T-helper 2 cell treated with Interferon-gamma antibody and Interleukin-4, amounts not matched to agents 5 μg/mL and 100 μg/mL, for 36 hours (primary cell): Measurements from ENCODE around the gene CAPRIN1.
A peak's percentile ranks its signal among the peaks of the same experiment; 100 is the strongest.

ENCODE experiments used
- DNase-seq: peaks from one replicate; pipeline ENCODE4 v3.0.0; 2021; ENCODE audit warnings: low spot score
- H3K27ac Mint-ChIP-seq: one replicate; pipeline ENCODE4 v1.8.0; 2021; ENCODE audit warnings: mild to moderate bottlenecking, mixed read lengths
- H3K27me3 Mint-ChIP-seq: one replicate; pipeline ENCODE4 v1.8.0; 2021; ENCODE audit warnings: low read depth, mixed read lengths
- H3K36me3 Mint-ChIP-seq: one replicate; pipeline ENCODE4 v1.8.0; 2021; ENCODE audit warnings: low read depth, mixed read lengths
- H3K4me1 Mint-ChIP-seq: one replicate; pipeline ENCODE4 v1.8.0; 2021; ENCODE audit warnings: low read depth, mixed read lengths
- H3K4me3 Mint-ChIP-seq: one replicate; pipeline ENCODE4 v1.8.0; 2022; ENCODE audit warnings: mild to moderate bottlenecking, moderate library complexity, mixed read lengths
- H3K9me3 Mint-ChIP-seq: one replicate; pipeline ENCODE4 v1.8.0; 2021; ENCODE audit warnings: mixed read lengths

CAPRIN1 gene

GRCh38 chr11:34126959-34127848 lies 75.7 kb downstream of the CAPRIN1 start:
- Mint-ChIP-seq H3K4me3 (no peak overlapping the region), H3K36me3 (peaks cover 57% of the 10 kb centered on the region), H3K9me3 (no peaks in the 10 kb centered on the region), H3K27me3 (no peaks in the 10 kb centered on the region), H3K4me1 (no peaks in the 10 kb centered on the region), H3K27ac (no peak overlapping the region)
- DNase-seq = no peak

GRCh38 chr11:34128824-34129223 lies 77.3 kb downstream of the CAPRIN1 start:
- no peak for DNase-seq
- H3K27ac Mint-ChIP-seq = no peak overlapping the region
- no peak overlapping the region for H3K4me3 Mint-ChIP-seq
- peaks cover 57% of the 10 kb centered on the region for H3K36me3 Mint-ChIP-seq
- no peaks in the 10 kb centered on the region for H3K9me3 Mint-ChIP-seq
- H3K4me1 Mint-ChIP-seq = no peaks in the 10 kb centered on the region
- H3K27me3 Mint-ChIP-seq = no peaks in the 10 kb centered on the region

GRCh38 chr11:34132261-34132965 lies 80.9 kb downstream of the CAPRIN1 start:
- Mint-ChIP-seq H3K36me3 (peaks cover 57% of the 10 kb centered on the region), H3K27me3 (no peaks in the 10 kb centered on the region), H3K4me1 (peaks cover 3% of the 10 kb centered on the region), H3K9me3 (no peaks in the 10 kb centered on the region), H3K4me3 (no peak overlapping the region), H3K27ac (no peak overlapping the region)
- DNase-seq = no peak

- Mint-ChIP-seq H3K36me3 (peaks cover 62% of the 10 kb centered on the region), H3K27me3 (no peaks in the 10 kb centered on the region), H3K9me3 (no peaks in the 10 kb centered on the region)
These were observed 83.2 kb downstream of the CAPRIN1 start for GRCh38 chr11:34134765-34135164.

GRCh38 chr11:34135439-34135838 lies 83.9 kb downstream of the CAPRIN1 start:
- Mint-ChIP-seq H3K4me3 (no peak overlapping the region), H3K36me3 (peaks cover 66% of the 10 kb centered on the region), H3K4me1 (peaks cover 3% of the 10 kb centered on the region), H3K27me3 (no peaks in the 10 kb centered on the region), H3K9me3 (no peaks in the 10 kb centered on the region), H3K27ac (no peak overlapping the region)
- DNase-seq = no peak

More at GRCh38 chr11:34134765-34135164, 83.2 kb downstream of the CAPRIN1 start:
- Mint-ChIP-seq H3K27ac (no peak overlapping the region), H3K4me3 (no peak overlapping the region), H3K4me1 (peaks cover 3% of the 10 kb centered on the region)
- DNase-seq = no peak

GRCh38 chr11:34136420-34136819 lies 84.9 kb downstream of the CAPRIN1 start:
- Mint-ChIP-seq H3K27me3 (no peaks in the 10 kb centered on the region), H3K4me1 (peaks cover 3% of the 10 kb centered on the region), H3K9me3 (no peaks in the 10 kb centered on the region), H3K4me3 (no peak overlapping the region), H3K27ac (no peak overlapping the region), H3K36me3 (peaks cover 70% of the 10 kb centered on the region)
- DNase-seq = no peak

- peaks cover 3% of the 10 kb centered on the region for H3K4me1 Mint-ChIP-seq
- H3K27me3 Mint-ChIP-seq = no peaks in the 10 kb centered on the region
- no peak overlapping the region for H3K4me3 Mint-ChIP-seq
- DNase-seq = no peak
- H3K36me3 Mint-ChIP-seq = peaks cover 70% of the 10 kb centered on the region
- H3K27ac Mint-ChIP-seq = no peak overlapping the region
- no peaks in the 10 kb centered on the region for H3K9me3 Mint-ChIP-seq
These were observed 87.8 kb downstream of the CAPRIN1 start for GRCh38 chr11:34139346-34139745.

- H3K4me3 Mint-ChIP-seq = no peak overlapping the region
- H3K4me1 Mint-ChIP-seq = peaks cover 1% of the 10 kb centered on the region
- H3K27ac Mint-ChIP-seq = no peak overlapping the region
- DNase-seq = no peak
- peaks cover 68% of the 10 kb centered on the region for H3K36me3 Mint-ChIP-seq
- no peaks in the 10 kb centered on the region for H3K9me3 Mint-ChIP-seq
- no peaks in the 10 kb centered on the region for H3K27me3 Mint-ChIP-seq
These were observed 88.6 kb downstream of the CAPRIN1 start for GRCh38 chr11:34140149-34140548.

- Mint-ChIP-seq H3K4me1 (no peaks in the 10 kb centered on the region), H3K4me3 (no peak overlapping the region), H3K27ac (no peak overlapping the region), H3K27me3 (no peaks in the 10 kb centered on the region), H3K36me3 (peaks cover 64% of the 10 kb centered on the region), H3K9me3 (no peaks in the 10 kb centered on the region)
- DNase-seq = no peak
These were observed 91.5 kb downstream of the CAPRIN1 start for GRCh38 chr11:34143048-34143447.

GRCh38 chr11:34145073-34145472 lies 93.5 kb downstream of the CAPRIN1 start:
- Mint-ChIP-seq H3K4me1 (no peaks in the 10 kb centered on the region), H3K9me3 (no peaks in the 10 kb centered on the region), H3K36me3 (peaks cover 56% of the 10 kb centered on the region), H3K27ac (no peak overlapping the region), H3K4me3 (no peak overlapping the region), H3K27me3 (no peaks in the 10 kb centered on the region)
- DNase-seq = no peak

- H3K9me3 Mint-ChIP-seq = no peaks in the 10 kb centered on the region
- H3K4me3 Mint-ChIP-seq = no peak overlapping the region
- H3K27ac Mint-ChIP-seq = peak overlapping the region; percentile 3
- H3K36me3 Mint-ChIP-seq = peaks cover 48% of the 10 kb centered on the region
- H3K4me1 Mint-ChIP-seq = no peaks in the 10 kb centered on the region
- no peak for DNase-seq
- H3K27me3 Mint-ChIP-seq = no peaks in the 10 kb centered on the region
These were observed 94.4 kb downstream of the CAPRIN1 start for GRCh38 chr11:34145847-34146381.

GRCh38 chr11:34146411-34146810 lies 94.9 kb downstream of the CAPRIN1 start:
- Mint-ChIP-seq H3K4me1 (no peaks in the 10 kb centered on the region), H3K27me3 (no peaks in the 10 kb centered on the region), H3K4me3 (no peak overlapping the region), H3K9me3 (no peaks in the 10 kb centered on the region), H3K27ac (no peak overlapping the region), H3K36me3 (peaks cover 43% of the 10 kb centered on the region)
- no peak for DNase-seq

- no peaks in the 10 kb centered on the region for H3K27me3 Mint-ChIP-seq
- no peak overlapping the region for H3K27ac Mint-ChIP-seq
- H3K4me3 Mint-ChIP-seq = no peak overlapping the region
- no peak for DNase-seq
- no peaks in the 10 kb centered on the region for H3K4me1 Mint-ChIP-seq
- H3K9me3 Mint-ChIP-seq = no peaks in the 10 kb centered on the region
- H3K36me3 Mint-ChIP-seq = peaks cover 40% of the 10 kb centered on the region
These were observed 95.3 kb downstream of the CAPRIN1 start for GRCh38 chr11:34146866-34147265.

- Mint-ChIP-seq H3K4me3 (no peak overlapping the region), H3K27me3 (no peaks in the 10 kb centered on the region), H3K36me3 (peaks cover 33% of the 10 kb centered on the region), H3K27ac (no peak overlapping the region), H3K4me1 (no peaks in the 10 kb centered on the region), H3K9me3 (no peaks in the 10 kb centered on the region)
- no peak for DNase-seq
These were observed 96.0 kb downstream of the CAPRIN1 start for GRCh38 chr11:34147581-34147980.
